HepG2 (cell line): ENCODE measurements around the gene FBXO8. TPM values are rescaled to one million over a fixed set of nuclear protein-coding genes. Genes with fewer than 3 reads are reported as not detected.

Experiments
- ADNP ChIP-seq: sonication (generic); formaldehyde crosslinking; IDR thresholded peaks from 2 replicates; pipeline ENCODE4 v1.4.0; 2020; ENCODE audit warnings: missing genetic modification reagents
- HNF1B ChIP-seq: sonication (generic); formaldehyde crosslinking; IDR thresholded peaks from 2 replicates; pipeline ENCODE4 v1.5.1; 2020; ENCODE audit warnings: mild to moderate bottlenecking, moderate library complexity, missing genetic modification reagents
- MXD3 ChIP-seq: IDR thresholded peaks from 2 replicates; pipeline ENCODE4 v1.6.1; 2016; ENCODE audit warnings: mild to moderate bottlenecking, missing biosample characterization, missing genetic modification reagents
- ZBTB46 ChIP-seq: sonication (generic); formaldehyde crosslinking; IDR thresholded peaks from 2 replicates; pipeline ENCODE4 v1.4.0; 2020; ENCODE audit warnings: mild to moderate bottlenecking, missing genetic modification reagents, borderline replicate concordance
- ZNF333 ChIP-seq: sonication (generic); formaldehyde crosslinking; IDR thresholded peaks from 2 replicates; pipeline ENCODE4 v1.4.0; 2020; ENCODE audit warnings: mild to moderate bottlenecking, missing genetic modification reagents, borderline replicate concordance
- ZNF407 ChIP-seq: sonication (generic); formaldehyde crosslinking; IDR thresholded peaks from one replicate; pipeline ENCODE4 v1.5.1; 2020; ENCODE audit warnings: mild to moderate bottlenecking, missing genetic modification reagents; ENCODE audit errors: not compliant biosample characterization
- ZNF547 ChIP-seq: sonication (generic); formaldehyde crosslinking; IDR thresholded peaks from 2 replicates; pipeline ENCODE4 v1.5.1; 2020; ENCODE audit warnings: mild to moderate bottlenecking, missing genetic modification reagents
- ZSCAN29 ChIP-seq: sonication (generic); formaldehyde crosslinking; conservative IDR thresholded peaks from 2 replicates; pipeline ENCODE4 v1.4.0; 2020; ENCODE audit warnings: mild to moderate bottlenecking, missing genetic modification reagents
- polyA plus RNA-seq, 8 experiments: library from polyadenylated mRNA; depleted of rRNA in 3 of 8; stranded (reverse) in 7 of 8; unstranded in 1 of 8; fragments of >200 nt; fragmentation: Illumina TruSeq in 4 of 8; extraction: Trizol in 4 of 8; gene quantifications; 2 replicates each; pipeline versions ENCODE4 v1.2.1 to v1.2.3, GENCODE V29; 2011 to 2016; ENCODE audit warnings: low read depth in 4 of 8, missing spikeins in 1 of 8, mixed read lengths in 1 of 8; ENCODE audit not compliant: insufficient read depth in 1 of 8
- total RNA-seq, 5 experiments: library from RNA; depleted of rRNA; stranded (reverse); fragments of >200 nt; fragmentation: Illumina TruSeq; extraction: Trizol; gene quantifications; 2 replicates each; pipeline ENCODE4 v1.2.3, GENCODE V29; 2016; ENCODE audit warnings: low read depth in 1 of 5
- TF ChIP-seq, protein P1 (sequence below): sonication (generic); formaldehyde crosslinking; IDR thresholded peaks from 2 replicates; pipeline ENCODE4 v1.9.0; 2021; ENCODE audit warnings: missing genetic modification reagents, borderline replicate concordance

FBXO8 gene
- total and polyA plus RNA-seq, 2 of the 13 experiments (the other 11 are each of a cell fraction or from before 2014, with no cell fraction given): 11.7 to 15.2 TPM

DNA sequence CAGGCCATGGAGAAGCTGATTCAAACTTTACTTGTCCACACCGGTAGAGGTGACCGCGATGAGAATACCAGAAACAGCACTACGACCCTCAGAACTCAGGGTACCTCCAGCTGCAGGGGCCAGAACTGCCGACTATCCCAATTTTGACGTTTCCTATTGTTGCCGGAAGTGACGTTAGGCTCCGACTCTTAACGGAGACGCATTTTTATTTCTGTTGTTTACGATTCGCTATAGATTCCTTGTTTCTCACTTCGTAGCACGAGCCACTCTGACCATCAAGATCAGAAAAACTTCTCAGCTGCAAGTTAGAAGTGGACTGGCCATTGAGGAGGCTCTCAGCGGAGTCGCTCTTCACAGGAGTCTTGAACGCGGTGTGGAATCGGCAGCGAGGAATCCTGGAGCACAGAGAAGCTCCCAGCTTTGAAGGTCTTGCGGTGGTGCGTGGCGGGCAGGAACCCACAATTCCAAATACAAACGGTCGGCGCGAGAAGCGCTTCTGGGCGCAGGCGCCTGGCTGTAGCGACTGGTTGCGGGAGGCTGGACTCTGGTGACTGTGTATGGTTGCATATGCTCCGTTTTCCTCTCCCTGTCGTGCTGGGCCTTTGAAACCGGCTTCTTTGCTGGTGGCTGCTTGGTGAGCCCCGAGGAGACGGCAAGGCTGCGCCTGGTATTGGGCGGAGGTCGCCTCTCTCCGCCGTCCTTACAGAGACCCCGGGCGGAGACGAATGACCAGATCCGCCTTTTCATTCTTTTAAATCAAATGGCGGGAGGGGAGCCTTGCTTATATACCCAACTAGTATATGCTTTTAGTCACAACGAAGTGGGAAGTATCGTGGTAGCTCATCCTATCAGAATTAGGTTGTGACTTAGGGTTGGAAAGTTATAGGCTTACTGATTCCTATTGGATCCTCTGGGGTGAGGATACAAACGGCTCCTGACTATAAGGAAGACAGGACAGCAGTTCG, at the start of gene FBXO8, which contains the start of gene CEP44 (continued):
- TF ChIP-seq, protein P1, sequence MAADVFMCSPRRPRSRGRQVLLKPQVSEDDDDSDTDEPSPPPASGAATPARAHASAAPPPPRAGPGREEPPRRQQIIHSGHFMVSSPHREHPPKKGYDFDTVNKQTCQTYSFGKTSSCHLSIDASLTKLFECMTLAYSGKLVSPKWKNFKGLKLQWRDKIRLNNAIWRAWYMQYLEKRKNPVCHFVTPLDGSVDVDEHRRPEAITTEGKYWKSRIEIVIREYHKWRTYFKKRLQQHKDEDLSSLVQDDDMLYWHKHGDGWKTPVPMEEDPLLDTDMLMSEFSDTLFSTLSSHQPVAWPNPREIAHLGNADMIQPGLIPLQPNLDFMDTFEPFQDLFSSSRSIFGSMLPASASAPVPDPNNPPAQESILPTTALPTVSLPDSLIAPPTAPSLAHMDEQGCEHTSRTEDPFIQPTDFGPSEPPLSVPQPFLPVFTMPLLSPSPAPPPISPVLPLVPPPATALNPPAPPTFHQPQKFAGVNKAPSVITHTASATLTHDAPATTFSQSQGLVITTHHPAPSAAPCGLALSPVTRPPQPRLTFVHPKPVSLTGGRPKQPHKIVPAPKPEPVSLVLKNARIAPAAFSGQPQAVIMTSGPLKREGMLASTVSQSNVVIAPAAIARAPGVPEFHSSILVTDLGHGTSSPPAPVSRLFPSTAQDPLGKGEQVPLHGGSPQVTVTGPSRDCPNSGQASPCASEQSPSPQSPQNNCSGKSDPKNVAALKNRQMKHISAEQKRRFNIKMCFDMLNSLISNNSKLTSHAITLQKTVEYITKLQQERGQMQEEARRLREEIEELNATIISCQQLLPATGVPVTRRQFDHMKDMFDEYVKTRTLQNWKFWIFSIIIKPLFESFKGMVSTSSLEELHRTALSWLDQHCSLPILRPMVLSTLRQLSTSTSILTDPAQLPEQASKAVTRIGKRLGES (CRISPR knock-in tag): no peak
- TF ChIP-seq ZBTB46 (CRISPR knock-in tag): 0 out of 2 replicates have a peak, but pooled peaks have one; percentile 56
- peak; percentile 48; the same call in 1 of the 2 replicates for TF ChIP-seq HNF1B
- TF ChIP-seq ZNF547 (CRISPR knock-in tag): peak; percentile 25; the same call in 1 of the 2 replicates
- no peak for TF ChIP-seq ADNP (CRISPR knock-in tag)
- TF ChIP-seq ZSCAN29 (CRISPR knock-in tag): 0 out of 2 replicates have a peak, but pooled peaks have one; percentile 64
- TF ChIP-seq ZNF333: 0 out of 2 replicates have a peak, but pooled peaks have one; percentile 65
- TF ChIP-seq ZNF407 (CRISPR knock-in tag): no peak
- TF ChIP-seq MXD3: 0 out of 2 replicates have a peak, but pooled peaks have one; percentile 29
